ENCODE measurements around the gene ACTA2.

ACTA2 gene

GRCh38 chr10:88952647-88953111 is at the start of gene ACTA2:
Gene ACTA2 (minus strand): TSS chr10:88952773. CDS start chr10:88948930, 3,843 bp downstream.
- no peak for DNase-seq

GRCh38 chr10:89001729-89002072 is 49.1 kb upstream of the ACTA2 start:
- no peak for DNase-seq

GRCh38 chr10:89001024-89001728 is 48.6 kb upstream of the ACTA2 start:
- no peak for DNase-seq

- DNase-seq = no peak
These were observed 47.1 kb upstream of the ACTA2 start for GRCh38 chr10:88999625-89000024.

- no peak for DNase-seq
These were observed 44.4 kb upstream of the ACTA2 start for GRCh38 chr10:88996927-88997326.

GRCh38 chr10:88995156-88995876 is 42.7 kb upstream of the ACTA2 start:
- no peak for DNase-seq

- DNase-seq = no peak
These were observed 41.4 kb upstream of the ACTA2 start for GRCh38 chr10:88994019-88994418.

- no peak for DNase-seq
These were observed 40.5 kb upstream of the ACTA2 start for GRCh38 chr10:88992921-88993524.

GRCh38 chr10:88991899-88992320 is 39.3 kb upstream of the ACTA2 start:
- DNase-seq = no peak

- DNase-seq = no peak
These were observed 38.8 kb upstream of the ACTA2 start for GRCh38 chr10:88991161-88991898.

GRCh38 chr10:88990384-88991160 is 38.0 kb upstream of the ACTA2 start, which contains the start of gene FAS:
Gene FAS (plus strand): TSS chr10:88990798. CDS start chr10:88990877, 79 bp downstream.
- DNase-seq = no peak

- DNase-seq = no peak
These were observed 37.3 kb upstream of the ACTA2 start for GRCh38 chr10:88989824-88990383.

- no peak for DNase-seq
These were observed 36.9 kb upstream of the ACTA2 start for GRCh38 chr10:88989423-88989822.

GRCh38 chr10:88987840-88988239 is 35.3 kb upstream of the ACTA2 start:
- DNase-seq = no peak

- no peak for DNase-seq
These were observed 34.7 kb upstream of the ACTA2 start for GRCh38 chr10:88987243-88987725.

- DNase-seq = no peak
These were observed 34.1 kb upstream of the ACTA2 start for GRCh38 chr10:88986549-88987242.

- DNase-seq = no peak
These were observed 32.0 kb upstream of the ACTA2 start for GRCh38 chr10:88984525-88984924.

- DNase-seq = no peak
These were observed 31.4 kb upstream of the ACTA2 start for GRCh38 chr10:88983939-88984338.

- DNase-seq = no peak
These were observed 30.6 kb upstream of the ACTA2 start for GRCh38 chr10:88983206-88983605.

GRCh38 chr10:88982366-88982765 is 29.8 kb upstream of the ACTA2 start:
- no peak for DNase-seq

GRCh38 chr10:88981435-88981834 is 28.9 kb upstream of the ACTA2 start:
- DNase-seq = no peak
